Activated CD4-positive, alpha-beta memory T cell treated with anti-CD3 and anti-CD28 coated beads for 36 hours (primary cell): ENCODE results near the gene H2BK1. TPM values are rescaled to one million over a fixed set of nuclear protein-coding genes. Genes with fewer than 3 reads are reported as not detected.
A peak's percentile ranks its signal among the peaks of the same experiment; 100 is the strongest.

Experiments used
- CTCF ChIA-PET: fragments of 350-600 bp; sonication (Branson Sonifier 250); formaldehyde crosslinking; loops from one replicate; lab custom pipeline; 2021; ENCODE audit warnings: antibody characterized with exemption, inconsistent platforms; lab: Charles Lee
- POLR2A ChIA-PET: fragments of 350-600 bp; sonication (Branson Sonifier 250); formaldehyde crosslinking; loops from one replicate; lab custom pipeline; 2021; ENCODE audit warnings: antibody characterized with exemption; lab: Charles Lee
- DNase-seq: peaks from one replicate; pipeline ENCODE4 v3.0.0-alpha.2; 2020
- H3K27ac Mint-ChIP-seq: one replicate; pipeline ENCODE4 v1.8.0; 2021; ENCODE audit warnings: mixed read lengths
- H3K27me3 Mint-ChIP-seq: one replicate; pipeline ENCODE4 v1.8.0; 2021; ENCODE audit warnings: mixed read lengths
- H3K36me3 Mint-ChIP-seq: one replicate; pipeline ENCODE4 v1.8.0; 2021; ENCODE audit warnings: mixed read lengths
- H3K4me1 Mint-ChIP-seq: one replicate; pipeline ENCODE4 v1.8.0; 2021; ENCODE audit warnings: low read depth, mixed read lengths
- H3K4me3 Mint-ChIP-seq: one replicate; pipeline ENCODE4 v1.8.0; 2021; ENCODE audit warnings: mild to moderate bottlenecking, mixed read lengths
- H3K9me3 Mint-ChIP-seq: one replicate; pipeline ENCODE4 v1.8.0; 2021; ENCODE audit warnings: mixed read lengths
- intact Hi-C: fragments of 100-400 bp; cut with micrococcal nuclease; formaldehyde crosslinking; loops from one replicate; pipeline ENCODE4 v1.15.1; 2023
- total RNA-seq, 2 experiments: library from RNA; stranded (reverse); gene quantifications; one replicate each; pipeline ENCODE4 v1.2.3, GENCODE V29; 2021

Gene H2BK1
- total RNA-seq, 2 experiments from 2014 or later = not detected

DNA sequence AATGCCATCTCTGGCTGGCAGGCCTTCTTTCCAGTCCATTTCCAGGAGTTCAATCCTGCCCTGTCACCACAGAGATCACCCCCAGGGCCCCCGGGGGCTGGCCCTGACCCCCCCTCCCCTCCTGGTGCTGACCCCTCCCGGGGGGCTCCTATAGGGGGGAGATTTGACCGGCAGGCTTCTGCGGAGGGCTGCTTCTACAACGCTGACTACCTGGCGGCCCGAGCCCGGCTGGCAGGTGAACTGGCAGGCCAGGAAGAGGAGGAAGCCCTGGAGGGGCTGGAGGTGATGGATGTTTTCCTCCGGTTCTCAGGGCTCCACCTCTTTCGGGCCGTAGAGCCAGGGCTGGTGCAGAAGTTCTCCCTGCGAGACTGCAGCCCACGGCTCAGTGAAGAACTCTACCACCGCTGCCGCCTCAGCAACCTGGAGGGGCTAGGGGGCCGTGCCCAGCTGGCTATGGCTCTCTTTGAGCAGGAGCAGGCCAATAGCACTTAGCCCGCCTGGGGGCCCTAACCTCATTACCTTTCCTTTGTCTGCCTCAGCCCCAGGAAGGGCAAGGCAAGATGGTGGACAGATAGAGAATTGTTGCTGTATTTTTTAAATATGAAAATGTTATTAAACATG lies 28.0 kb upstream of the H2BK1 start:
- Mint-ChIP-seq H3K27me3 (no peaks in the 10 kb centered on the region), H3K27ac (no peak overlapping the region), H3K4me3 (no peak overlapping the region), H3K9me3 (no peaks in the 10 kb centered on the region), H3K36me3 (peaks cover 25% of the 10 kb centered on the region), H3K4me1 (peaks cover 18% of the 10 kb centered on the region)
- POLR2A ChIA-PET = interaction anchor here (2.5 kb wide), 1 partner anchor 12 kb away, joined by 10 read pairs; the partner anchor contains the start of gene ABCF2
- CTCF ChIA-PET = interaction anchor here (2.2 kb wide), 1 partner anchor 8 kb away, joined by 12 read pairs; no protein-coding TSS in a partner anchor
- intact Hi-C loops = no loop called here
- no peak for DNase-seq

DNA sequence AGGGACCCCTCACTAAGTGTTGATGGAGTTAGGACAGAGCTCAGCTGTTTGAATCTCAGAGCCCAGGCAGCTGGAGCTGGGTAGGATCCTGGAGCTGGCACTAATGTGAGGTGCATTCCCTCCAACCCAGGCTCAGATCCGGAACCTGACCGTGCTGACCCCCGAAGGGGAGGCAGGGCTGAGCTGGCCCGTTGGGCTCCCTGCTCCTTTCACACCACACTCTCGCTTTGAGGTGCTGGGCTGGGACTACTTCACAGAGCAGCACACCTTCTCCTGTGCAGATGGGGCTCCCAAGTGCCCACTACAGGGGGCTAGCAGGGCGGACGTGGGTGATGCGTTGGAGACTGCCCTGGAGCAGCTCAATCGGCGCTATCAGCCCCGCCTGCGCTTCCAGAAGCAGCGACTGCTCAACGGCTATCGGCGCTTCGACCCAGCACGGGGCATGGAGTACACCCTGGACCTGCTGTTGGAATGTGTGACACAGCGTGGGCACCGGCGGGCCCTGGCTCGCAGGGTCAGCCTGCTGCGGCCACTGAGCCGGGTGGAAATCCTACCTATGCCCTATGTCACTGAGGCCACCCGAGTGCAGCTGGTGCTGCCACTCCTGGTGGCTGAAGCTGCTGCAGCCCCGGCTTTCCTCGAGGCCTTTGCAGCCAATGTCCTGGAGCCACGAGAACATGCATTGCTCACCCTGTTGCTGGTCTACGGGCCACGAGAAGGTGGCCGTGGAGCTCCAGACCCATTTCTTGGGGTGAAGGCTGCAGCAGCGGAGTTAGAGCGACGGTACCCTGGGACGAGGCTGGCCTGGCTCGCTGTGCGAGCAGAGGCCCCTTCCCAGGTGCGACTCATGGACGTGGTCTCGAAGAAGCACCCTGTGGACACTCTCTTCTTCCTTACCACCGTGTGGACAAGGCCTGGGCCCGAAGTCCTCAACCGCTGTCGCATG lies 27.2 kb upstream of the H2BK1 start:
- peaks cover 30% of the 10 kb centered on the region for H3K36me3 Mint-ChIP-seq
- ChIA-PET POLR2A (interaction anchor here (0.9 to 2.5 kb wide), 2 partner anchors 10 to 11 kb away, joined by 3 to 10 read pairs; partner anchors contain the start of gene ABCF2), CTCF (interaction anchor here (1.4 to 2.2 kb wide), 2 partner anchors 9 to 72 kb away, joined by 4 to 12 read pairs; no protein-coding TSS in a partner anchor)
- H3K4me1 Mint-ChIP-seq = peaks cover 17% of the 10 kb centered on the region
- no peak overlapping the region for H3K4me3 Mint-ChIP-seq
- DNase-seq = no peak
- H3K9me3 Mint-ChIP-seq = no peaks in the 10 kb centered on the region
- no peaks in the 10 kb centered on the region for H3K27me3 Mint-ChIP-seq
- intact Hi-C loops = no loop called here
- H3K27ac Mint-ChIP-seq = no peak overlapping the region

DNA sequence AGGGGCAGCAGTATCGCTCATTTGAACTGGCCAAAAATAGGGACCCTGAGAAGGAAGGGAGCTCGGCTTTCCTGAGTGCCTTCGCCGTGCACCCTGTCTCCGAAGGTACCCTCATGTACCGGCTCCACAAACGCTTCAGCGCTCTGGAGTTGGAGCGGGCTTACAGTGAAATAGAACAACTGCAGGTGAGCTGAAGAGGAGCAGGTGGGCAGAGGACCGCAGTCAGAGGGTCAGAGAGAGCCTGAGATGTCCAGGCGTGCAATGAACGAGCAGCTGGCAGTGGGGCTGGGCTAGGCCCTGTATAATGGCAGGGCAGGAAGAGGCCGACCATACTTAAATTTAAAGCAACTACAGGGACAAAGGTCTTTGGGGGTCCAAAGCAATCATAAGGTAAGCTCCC lies 26.1 kb upstream of the H2BK1 start:
- intact Hi-C loops = no loop called here

DNA sequence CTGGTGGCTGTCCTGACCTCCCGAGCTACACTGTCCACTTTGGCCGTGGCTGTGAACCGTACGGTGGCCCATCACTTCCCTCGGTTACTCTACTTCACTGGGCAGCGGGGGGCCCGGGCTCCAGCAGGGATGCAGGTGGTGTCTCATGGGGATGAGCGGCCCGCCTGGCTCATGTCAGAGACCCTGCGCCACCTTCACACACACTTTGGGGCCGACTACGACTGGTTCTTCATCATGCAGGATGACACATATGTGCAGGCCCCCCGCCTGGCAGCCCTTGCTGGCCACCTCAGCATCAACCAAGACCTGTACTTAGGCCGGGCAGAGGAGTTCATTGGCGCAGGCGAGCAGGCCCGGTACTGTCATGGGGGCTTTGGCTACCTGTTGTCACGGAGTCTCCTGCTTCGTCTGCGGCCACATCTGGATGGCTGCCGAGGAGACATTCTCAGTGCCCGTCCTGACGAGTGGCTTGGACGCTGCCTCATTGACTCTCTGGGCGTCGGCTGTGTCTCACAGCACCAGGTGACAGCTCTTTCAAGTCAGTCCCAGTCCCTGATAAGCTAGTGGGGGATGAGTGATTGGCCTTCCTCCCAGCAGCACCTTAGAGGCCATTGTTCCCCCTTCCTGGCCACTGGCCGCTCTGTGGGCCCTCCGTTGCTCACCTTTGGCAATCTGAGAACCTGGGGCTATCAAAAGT lies 25.0 kb upstream of the H2BK1 start:
- H3K36me3 Mint-ChIP-seq = peaks cover 29% of the 10 kb centered on the region
- intact Hi-C loops = no loop called here
- peaks cover 29% of the 10 kb centered on the region for H3K4me1 Mint-ChIP-seq

More for the DNA sequence above, 26.1 kb upstream of the H2BK1 start:
- CTCF ChIA-PET = interaction anchor here (0.8 to 2.2 kb wide), 3 partner anchors 10 to 73 kb away, joined by 3 to 12 read pairs (median 4); partner anchors contain the start of gene GBX1
- no peak for DNase-seq
- no peak overlapping the region for H3K4me3 Mint-ChIP-seq
- POLR2A ChIA-PET = interaction anchor here (2.5 kb wide), 1 partner anchor 10 kb away, joined by 10 read pairs; the partner anchor contains the start of gene ABCF2
- H3K27ac Mint-ChIP-seq = no peak overlapping the region
- H3K36me3 Mint-ChIP-seq = peaks cover 30% of the 10 kb centered on the region
- H3K9me3 Mint-ChIP-seq = no peaks in the 10 kb centered on the region
- peaks cover 25% of the 10 kb centered on the region for H3K4me1 Mint-ChIP-seq
- H3K27me3 Mint-ChIP-seq = no peaks in the 10 kb centered on the region

DNA sequence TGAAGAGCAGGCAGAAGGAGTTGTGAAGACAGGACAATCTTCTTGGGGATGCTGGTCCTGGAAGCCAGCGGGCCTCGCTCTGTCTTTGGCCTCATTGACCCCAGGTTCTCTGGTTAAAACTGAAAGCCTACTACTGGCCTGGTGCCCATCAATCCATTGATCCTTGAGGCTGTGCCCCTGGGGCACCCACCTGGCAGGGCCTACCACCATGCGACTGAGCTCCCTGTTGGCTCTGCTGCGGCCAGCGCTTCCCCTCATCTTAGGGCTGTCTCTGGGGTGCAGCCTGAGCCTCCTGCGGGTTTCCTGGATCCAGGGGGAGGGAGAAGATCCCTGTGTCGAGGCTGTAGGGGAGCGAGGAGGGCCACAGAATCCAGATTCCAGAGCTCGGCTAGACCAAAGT lies 23.5 kb upstream of the H2BK1 start:
- no peak for DNase-seq
- intact Hi-C loops = loop anchor here (1.0 to 2.0 kb wide), 5 partner anchors 10 to 399 kb away; partner anchors contain the start of gene FASTK
- Mint-ChIP-seq H3K4me1 (peaks cover 29% of the 10 kb centered on the region), H3K27ac (peak overlapping the region; percentile 99), H3K27me3 (no peaks in the 10 kb centered on the region), H3K36me3 (peaks cover 23% of the 10 kb centered on the region), H3K4me3 (peak overlapping the region; percentile 100), H3K9me3 (no peaks in the 10 kb centered on the region)
- POLR2A ChIA-PET = interaction anchor here (3.1 kb wide), 1 partner anchor 10 kb away, joined by 19 read pairs; no protein-coding TSS in a partner anchor
- CTCF ChIA-PET = interaction anchor here (1.0 to 3.6 kb wide), 3 partner anchors 10 to 13 kb away, joined by 3 to 37 read pairs (median 8); no protein-coding TSS in a partner anchor

More for the DNA sequence above, 25.0 kb upstream of the H2BK1 start:
- POLR2A ChIA-PET = no interaction called here
- Mint-ChIP-seq H3K27ac (no peak overlapping the region), H3K27me3 (no peaks in the 10 kb centered on the region), H3K4me3 (no peak overlapping the region), H3K9me3 (no peaks in the 10 kb centered on the region)
- CTCF ChIA-PET = interaction anchor here (3.6 kb wide), 1 partner anchor 9 kb away, joined by 37 read pairs; no protein-coding TSS in a partner anchor
- DNase-seq = no peak

DNA sequence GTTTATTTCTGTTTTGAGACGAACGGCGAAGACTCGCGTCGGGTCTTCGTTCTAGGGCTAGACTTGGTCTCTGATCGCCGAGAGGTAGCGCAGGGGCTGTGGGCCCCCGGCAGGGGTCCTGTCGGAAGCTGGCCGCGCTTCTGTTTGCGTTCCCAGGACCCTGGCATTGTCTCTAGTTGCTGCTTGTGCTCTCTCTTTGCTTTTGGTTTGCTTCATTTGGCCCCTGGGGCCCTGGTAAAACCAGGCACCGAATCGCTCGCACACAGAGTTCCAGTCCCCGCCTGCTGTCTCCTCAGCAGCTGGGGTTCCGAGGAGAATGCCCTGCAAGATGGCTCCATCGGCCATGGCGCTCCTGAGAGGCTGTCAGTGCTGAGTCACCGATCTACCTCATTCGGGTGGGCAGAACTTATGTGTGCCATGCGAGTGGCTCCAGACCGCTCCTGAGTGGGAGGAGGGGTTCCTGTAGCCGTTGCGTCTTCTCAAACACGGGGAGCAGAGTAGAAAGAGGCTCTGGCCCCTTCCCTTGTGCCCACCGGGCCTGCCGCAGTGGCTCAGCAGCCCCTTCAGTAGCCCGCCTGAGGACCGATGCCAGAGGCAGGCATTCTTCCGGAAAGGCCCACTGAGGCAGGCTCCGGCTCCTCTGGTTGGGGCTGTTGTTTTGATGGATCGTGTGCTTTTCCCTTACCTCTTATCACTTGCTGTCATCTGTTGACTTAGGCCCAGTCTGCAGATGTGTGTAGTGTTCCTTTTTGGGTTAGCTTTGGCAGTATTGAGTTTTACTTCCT lies 22.8 kb upstream of the H2BK1 start:
- H3K27me3 Mint-ChIP-seq = no peaks in the 10 kb centered on the region

DNA sequence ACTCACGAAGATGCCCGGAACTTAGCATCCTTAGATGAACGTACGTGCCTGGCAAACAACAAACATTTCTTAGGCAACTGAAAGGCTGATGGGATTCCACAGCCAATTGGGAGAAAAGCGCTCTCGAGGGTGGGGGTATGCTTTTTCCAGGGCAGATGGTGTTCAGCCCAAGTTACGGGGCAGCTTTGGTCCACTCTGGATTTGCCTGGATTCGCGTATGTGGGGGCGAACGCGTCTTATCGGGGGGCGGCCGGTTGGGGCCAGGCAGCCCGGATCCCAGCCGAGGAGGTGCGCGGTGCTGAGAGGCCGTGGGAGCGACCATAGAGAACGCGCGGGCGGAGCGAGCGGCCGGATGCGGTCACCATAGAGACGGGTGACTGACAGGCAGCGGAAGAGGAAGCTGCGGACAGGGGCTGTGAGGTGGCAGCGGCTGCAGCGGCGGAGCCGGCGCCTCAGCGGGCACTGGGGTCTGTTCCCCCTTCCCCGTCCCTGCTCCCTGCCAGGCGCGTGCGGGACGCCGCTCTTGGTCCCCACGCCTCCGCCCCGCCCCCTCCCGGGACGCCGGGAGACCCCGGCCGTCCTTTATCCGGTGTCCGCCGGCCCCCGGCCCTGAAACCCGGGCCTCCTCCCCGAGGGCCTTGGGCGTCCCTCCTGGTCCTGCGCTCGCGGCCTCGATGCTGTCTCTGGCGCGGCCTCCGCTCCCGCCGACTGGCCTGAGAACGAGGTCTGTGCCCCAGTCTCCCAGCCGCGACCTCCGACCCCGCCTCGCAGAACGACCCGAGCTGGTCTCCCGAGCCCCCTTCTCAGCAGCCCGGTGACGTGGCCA lies 22.0 kb upstream of the H2BK1 start, which contains the start of gene CHPF2:
Gene CHPF2 (plus strand): TSS at position 393 of the 826 bp plus-strand sequence. CDS start 1,529 bp downstream, outside the sequence.
- H3K27ac Mint-ChIP-seq = peak within 1 kb of the TSS; percentile 99
- intact Hi-C loops = loop anchor here (2.0 kb wide), 4 partner anchors 60 to 400 kb away; partner anchors contain the start of gene FASTK
- H3K4me1 Mint-ChIP-seq = peaks cover 38% of the 10 kb centered on the region
- peak; percentile 95 for DNase-seq
- CTCF ChIA-PET = interaction anchor here (1.5 to 3.6 kb wide), 2 partner anchors 11 to 14 kb away, joined by 8 to 37 read pairs; no protein-coding TSS in a partner anchor
- H3K9me3 Mint-ChIP-seq = no peaks in the 10 kb centered on the region
- POLR2A ChIA-PET = interaction anchor here (0.6 to 3.1 kb wide), 2 partner anchors 11 to 214 kb away, joined by 3 to 19 read pairs; no protein-coding TSS in a partner anchor
- H3K27me3 Mint-ChIP-seq = no peaks in the 10 kb centered on the region
- H3K4me3 Mint-ChIP-seq = peak within 1 kb of the TSS; percentile 100
- peaks cover 23% of the 10 kb centered on the region for H3K36me3 Mint-ChIP-seq

More for the DNA sequence above, 22.8 kb upstream of the H2BK1 start:
- DNase-seq = peak; percentile 88
- intact Hi-C loops = loop anchor here (1.0 to 2.0 kb wide), 5 partner anchors 11 to 400 kb away; partner anchors contain the start of gene FASTK
- ChIA-PET CTCF (interaction anchor here (1.5 to 3.6 kb wide), 2 partner anchors 11 to 13 kb away, joined by 8 to 37 read pairs; no protein-coding TSS in a partner anchor), POLR2A (interaction anchor here (0.6 to 3.1 kb wide), 2 partner anchors 11 to 215 kb away, joined by 3 to 19 read pairs; no protein-coding TSS in a partner anchor)
- peaks cover 23% of the 10 kb centered on the region for H3K36me3 Mint-ChIP-seq
- H3K4me3 Mint-ChIP-seq = peak overlapping the region; percentile 100
- H3K9me3 Mint-ChIP-seq = no peaks in the 10 kb centered on the region
- H3K27ac Mint-ChIP-seq = peak overlapping the region; percentile 99
- H3K4me1 Mint-ChIP-seq = peaks cover 31% of the 10 kb centered on the region

DNA sequence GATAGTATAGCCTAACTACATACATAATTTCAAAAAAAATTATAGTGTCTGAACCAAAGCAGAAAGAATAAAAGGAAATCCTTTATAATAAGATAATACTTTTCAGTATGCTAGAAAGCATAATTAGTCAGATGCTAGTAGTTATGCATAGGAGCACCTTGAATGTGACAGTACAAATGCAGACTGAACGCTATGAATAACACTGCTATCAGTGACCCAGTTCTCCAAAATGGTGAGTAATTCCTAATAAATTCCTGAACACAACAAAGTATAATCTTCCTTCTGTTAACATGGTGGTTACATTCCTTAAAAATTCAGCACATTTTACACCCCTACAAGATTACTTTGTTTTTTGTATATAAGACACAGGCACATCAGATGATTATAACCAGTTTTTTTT lies 20.8 kb upstream of the H2BK1 start:
- ChIA-PET CTCF (interaction anchor here (1.0 kb wide), 1 partner anchor 13 kb away, joined by 3 read pairs; no protein-coding TSS in a partner anchor), POLR2A (no interaction called here)
- Mint-ChIP-seq H3K36me3 (peaks cover 18% of the 10 kb centered on the region), H3K4me3 (no peak overlapping the region), H3K9me3 (no peaks in the 10 kb centered on the region), H3K27ac (no peak overlapping the region), H3K27me3 (no peaks in the 10 kb centered on the region), H3K4me1 (peaks cover 48% of the 10 kb centered on the region)
- DNase-seq = no peak
- intact Hi-C loops = no loop called here

DNA sequence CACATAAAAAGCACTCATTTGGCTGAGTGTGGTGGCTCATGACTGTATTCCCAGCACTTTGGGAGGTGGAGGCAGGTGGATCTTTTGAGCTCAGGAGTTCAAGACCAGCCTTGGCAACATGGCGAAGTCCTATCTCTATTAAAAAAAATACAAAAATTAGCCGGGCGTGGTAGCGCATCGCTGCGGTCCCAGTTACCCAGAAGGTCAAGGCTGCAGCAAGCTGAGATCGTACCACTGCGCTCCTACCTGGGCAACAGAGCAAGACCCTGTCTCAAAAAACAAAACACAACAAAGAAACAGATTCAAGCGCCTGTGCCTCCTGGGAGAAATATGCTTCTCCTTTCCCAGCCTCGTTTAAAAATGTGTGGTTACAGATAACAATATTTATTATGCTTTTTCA lies 19.0 kb upstream of the H2BK1 start:
- intact Hi-C loops = loop anchor here (5.0 to 10.0 kb wide), 3 partner anchors 112 to 1394 kb away; partner anchors contain the start of genes RHEB and ZNF862
- no peaks in the 10 kb centered on the region for H3K9me3 Mint-ChIP-seq
- no peak for DNase-seq
- H3K4me3 Mint-ChIP-seq = no peak overlapping the region
- ChIA-PET CTCF (interaction anchor here (7.4 kb wide), 1 partner anchor 14 kb away, joined by 62 read pairs; no protein-coding TSS in a partner anchor), POLR2A (no interaction called here)
- H3K27ac Mint-ChIP-seq = no peak overlapping the region
- peaks cover 27% of the 10 kb centered on the region for H3K36me3 Mint-ChIP-seq
- no peaks in the 10 kb centered on the region for H3K27me3 Mint-ChIP-seq
- H3K4me1 Mint-ChIP-seq = peaks cover 60% of the 10 kb centered on the region
